Caco-2 (cell line): Measurements from ENCODE around the gene TRIM26. TPM values are rescaled to one million over a fixed set of nuclear protein-coding genes. Genes with fewer than 3 reads are reported as not detected.

Experiments used
- BruUV-seq: library from RNA; stranded (reverse); fragments of 400-500 nt; replicated peaks from 2 replicates; lab custom pipeline; 2021; lab: Mats Ljungman, UMichigan
- CTCF ChIA-PET: fragments of 300-600 bp; sonication (Branson Sonifier 250); formaldehyde crosslinking; loops from one replicate; lab custom pipeline; 2022; ENCODE audit warnings: antibody characterized with exemption; lab: Charles Lee
- POLR2A ChIA-PET: fragments of 300-600 bp; sonication (Branson Sonifier 250); formaldehyde crosslinking; loops from one replicate; lab custom pipeline; 2022; ENCODE audit warnings: antibody characterized with exemption; lab: Charles Lee
- DNase-seq, 2 experiments: peaks; one replicate each; pipeline versions ENCODE4 v3.0.0 to v3.0.0-alpha.2; 2020 to 2022
- H3K27me3 ChIP-seq: replicated peaks from 2 replicates; pipeline ENCODE4 v1.6.0; 2011; ENCODE audit warnings: low read length; ENCODE audit not compliant: control insufficient read depth, insufficient read depth
- H3K36me3 ChIP-seq: 2 replicates; pipeline ENCODE4 v1.5.1; 2011; ENCODE audit warnings: low read length; ENCODE audit not compliant: control insufficient read depth, insufficient read depth
- H3K4me1 ChIP-seq: fragments of 250-450 bp; sonication (Bioruptor Pico); 2 replicates; pipeline ENCODE4 v1.5.1; 2020; ENCODE audit warnings: mild to moderate bottlenecking
- H3K4me3 ChIP-seq: 2 replicates; pipeline ENCODE4 v1.5.1; 2011; ENCODE audit warnings: low read depth, mild to moderate bottlenecking, control low read depth, low read length
- H3K9me3 ChIP-seq: fragments of 250-450 bp; sonication (Bioruptor Pico); 2 replicates; pipeline ENCODE4 v1.5.1; 2020; ENCODE audit warnings: mild to moderate bottlenecking, moderate library complexity
- H3K27ac Mint-ChIP-seq: one replicate; pipeline ENCODE4 v1.8.0; 2022; ENCODE audit warnings: mixed read lengths; ENCODE audit not compliant: unreplicated experiment
- H3K27me3 Mint-ChIP-seq: one replicate; pipeline ENCODE4 v1.8.0; 2022; ENCODE audit warnings: mixed read lengths; ENCODE audit not compliant: insufficient read depth, unreplicated experiment
- H3K36me3 Mint-ChIP-seq: one replicate; pipeline ENCODE4 v1.8.0; 2022; ENCODE audit warnings: mild to moderate bottlenecking, mixed read lengths; ENCODE audit not compliant: insufficient read depth, unreplicated experiment
- H3K4me1 Mint-ChIP-seq: one replicate; pipeline ENCODE4 v1.8.0; 2022; ENCODE audit warnings: low read depth, mixed read lengths; ENCODE audit not compliant: unreplicated experiment
- H3K4me3 Mint-ChIP-seq: one replicate; pipeline ENCODE4 v1.8.0; 2022; ENCODE audit warnings: mild to moderate bottlenecking, moderate library complexity, mixed read lengths; ENCODE audit not compliant: unreplicated experiment
- H3K9me3 Mint-ChIP-seq: one replicate; pipeline ENCODE4 v1.8.0; 2022; ENCODE audit warnings: mixed read lengths; ENCODE audit not compliant: unreplicated experiment
- intact Hi-C: fragments of 100-400 bp; cut with micrococcal nuclease; formaldehyde crosslinking; loops from one replicate; pipeline ENCODE4 v1.10.0; 2022; ENCODE audit not compliant: unreplicated experiment
- total RNA-seq: library from RNA; stranded (reverse); gene quantifications from 2 replicates; pipeline ENCODE4 v1.2.3, GENCODE V29; 2022
- TF ChIP-seq, protein P1 (sequence below), 2 experiments: fragments of 200-600 bp in 1 of 2; IDR thresholded peaks; 1 replicate in 1 of 2; 2 replicates in 1 of 2; pipeline versions ENCODE4 v1.5.1 to v1.8.0; 2011 to 2022; ENCODE audit warnings: antibody characterized with exemption in 1 of 2, control low read depth in 1 of 2, inconsistent platforms in 1 of 2, low read depth in 1 of 2, low read length in 1 of 2, mild to moderate bottlenecking in 1 of 2, moderate library complexity in 1 of 2; ENCODE audit not compliant: insufficient read depth in 1 of 2, severe bottlenecking in 1 of 2, unreplicated experiment in 1 of 2

Gene TRIM26
- total RNA-seq, 1 experiment from 2014 or later: 49.0 TPM

DNA sequence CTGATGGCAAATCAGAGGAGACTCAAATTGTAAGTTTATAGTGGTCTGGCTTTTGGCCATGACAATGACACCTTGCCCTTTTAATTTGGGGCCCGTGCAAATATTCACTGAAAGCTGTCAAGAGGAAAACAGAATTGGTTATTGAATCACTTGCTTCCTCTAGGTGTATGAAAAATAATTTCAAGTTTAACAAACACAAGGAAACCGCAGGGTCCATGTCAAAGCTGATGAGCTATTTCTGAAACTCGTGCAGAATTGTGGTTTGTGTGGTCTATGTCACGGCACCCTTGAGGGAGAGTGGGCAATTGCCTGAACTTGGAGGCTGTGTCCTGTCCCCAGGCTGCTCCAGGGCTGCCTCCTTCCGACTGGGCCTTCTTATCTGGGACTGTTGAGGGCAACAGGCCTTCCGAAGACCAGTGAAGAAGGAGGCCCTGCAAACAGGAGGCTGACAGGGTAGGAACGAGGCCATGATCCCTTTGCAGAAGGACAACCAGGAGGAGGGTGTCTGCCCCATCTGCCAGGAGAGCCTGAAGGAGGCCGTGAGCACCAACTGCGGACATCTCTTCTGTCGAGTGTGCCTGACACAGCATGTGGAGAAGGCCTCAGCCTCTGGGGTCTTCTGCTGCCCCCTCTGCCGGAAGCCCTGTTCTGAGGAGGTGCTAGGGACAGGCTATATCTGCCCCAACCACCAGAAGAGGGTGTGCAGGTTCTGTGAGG, 76.5 kb downstream of the TRIM26 start:
- Histone ChIP-seq H3K4me3 (no peak overlapping the region), H3K36me3 (no peaks in the 10 kb centered on the region), H3K27me3 (no peaks in the 10 kb centered on the region), H3K9me3 (no peaks in the 10 kb centered on the region), H3K4me1 (no peaks in the 10 kb centered on the region)
- POLR2A ChIA-PET: interaction anchor here (0.6 kb wide), 1 partner anchor 250 kb away, joined by 8 read pairs; no protein-coding TSS in a partner anchor
- no peak overlapping the region for H3K27ac Mint-ChIP-seq
- no peaks in the 10 kb centered on the region for H3K9me3 Mint-ChIP-seq
- no peak for DNase-seq
- TF ChIP-seq, protein P1, sequence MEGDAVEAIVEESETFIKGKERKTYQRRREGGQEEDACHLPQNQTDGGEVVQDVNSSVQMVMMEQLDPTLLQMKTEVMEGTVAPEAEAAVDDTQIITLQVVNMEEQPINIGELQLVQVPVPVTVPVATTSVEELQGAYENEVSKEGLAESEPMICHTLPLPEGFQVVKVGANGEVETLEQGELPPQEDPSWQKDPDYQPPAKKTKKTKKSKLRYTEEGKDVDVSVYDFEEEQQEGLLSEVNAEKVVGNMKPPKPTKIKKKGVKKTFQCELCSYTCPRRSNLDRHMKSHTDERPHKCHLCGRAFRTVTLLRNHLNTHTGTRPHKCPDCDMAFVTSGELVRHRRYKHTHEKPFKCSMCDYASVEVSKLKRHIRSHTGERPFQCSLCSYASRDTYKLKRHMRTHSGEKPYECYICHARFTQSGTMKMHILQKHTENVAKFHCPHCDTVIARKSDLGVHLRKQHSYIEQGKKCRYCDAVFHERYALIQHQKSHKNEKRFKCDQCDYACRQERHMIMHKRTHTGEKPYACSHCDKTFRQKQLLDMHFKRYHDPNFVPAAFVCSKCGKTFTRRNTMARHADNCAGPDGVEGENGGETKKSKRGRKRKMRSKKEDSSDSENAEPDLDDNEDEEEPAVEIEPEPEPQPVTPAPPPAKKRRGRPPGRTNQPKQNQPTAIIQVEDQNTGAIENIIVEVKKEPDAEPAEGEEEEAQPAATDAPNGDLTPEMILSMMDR (IDR thresholded peaks at IDR 0.05; ENCODE audit: insufficient read depth in 1 of 2, low read depth in 1 of 2, low read length in 1 of 2, severe bottlenecking in 1 of 2, unreplicated experiment in 1 of 2): no peak
- no peaks in the 10 kb centered on the region for H3K27me3 Mint-ChIP-seq
- H3K4me3 Mint-ChIP-seq: no peak overlapping the region
- no peaks in the 10 kb centered on the region for H3K36me3 Mint-ChIP-seq
- CTCF ChIA-PET: interaction anchor here (8.2 kb wide), 1 partner anchor 33 kb away, joined by 236 read pairs; no protein-coding TSS in a partner anchor
- no TSS peak for BruUV-seq
- no peaks in the 10 kb centered on the region for H3K4me1 Mint-ChIP-seq
- intact Hi-C loops: no loop called here

DNA sequence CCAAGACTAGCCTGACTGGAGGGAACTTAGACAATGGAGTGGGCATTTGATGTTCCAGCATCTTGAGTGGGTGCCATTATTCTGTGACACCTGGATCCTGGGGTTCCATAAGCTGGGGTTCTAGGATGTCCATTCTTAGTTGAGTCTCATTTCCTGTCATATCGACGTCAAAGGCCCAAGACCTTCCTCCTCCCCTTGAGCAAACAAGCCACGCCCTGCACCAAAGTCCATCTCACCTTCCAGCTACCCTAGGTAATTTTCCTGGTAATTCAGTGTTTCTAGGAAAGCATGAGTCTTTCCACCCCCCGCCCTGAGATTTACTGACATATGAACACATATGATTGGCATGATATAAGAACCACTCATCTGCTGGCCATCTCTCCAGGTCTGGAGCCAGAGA, 77.4 kb downstream of the TRIM26 start, which contains the start of gene TRIM40:
TSS of gene TRIM40 (plus strand) at position 384 of the 400 bp plus-strand sequence. CDS start 897 bp downstream, outside the sequence.
- no peaks in the 10 kb centered on the region for H3K27me3 Mint-ChIP-seq
- no TSS peak for BruUV-seq
- no peaks in the 10 kb centered on the region for H3K36me3 Mint-ChIP-seq
- H3K9me3 Mint-ChIP-seq: no peaks in the 10 kb centered on the region
- Histone ChIP-seq H3K27me3 (no peaks in the 10 kb centered on the region), H3K36me3 (no peaks in the 10 kb centered on the region), H3K4me1 (peaks cover 2% of the 10 kb centered on the region), H3K4me3 (no peak within 1 kb of the TSS), H3K9me3 (no peaks in the 10 kb centered on the region)
- TF ChIP-seq, protein P1 (IDR thresholded peaks at IDR 0.05; ENCODE audit: insufficient read depth in 1 of 2, low read depth in 1 of 2, low read length in 1 of 2, severe bottlenecking in 1 of 2, unreplicated experiment in 1 of 2): no peak
- DNase-seq: no peak
- POLR2A ChIA-PET: no interaction called here
- peaks cover 4% of the 10 kb centered on the region for H3K4me1 Mint-ChIP-seq
- H3K27ac Mint-ChIP-seq: no peak within 1 kb of the TSS
- intact Hi-C loops: no loop called here
- no peak within 1 kb of the TSS for H3K4me3 Mint-ChIP-seq
- CTCF ChIA-PET: interaction anchor here (8.2 kb wide), 1 partner anchor 32 kb away, joined by 236 read pairs; no protein-coding TSS in a partner anchor

DNA sequence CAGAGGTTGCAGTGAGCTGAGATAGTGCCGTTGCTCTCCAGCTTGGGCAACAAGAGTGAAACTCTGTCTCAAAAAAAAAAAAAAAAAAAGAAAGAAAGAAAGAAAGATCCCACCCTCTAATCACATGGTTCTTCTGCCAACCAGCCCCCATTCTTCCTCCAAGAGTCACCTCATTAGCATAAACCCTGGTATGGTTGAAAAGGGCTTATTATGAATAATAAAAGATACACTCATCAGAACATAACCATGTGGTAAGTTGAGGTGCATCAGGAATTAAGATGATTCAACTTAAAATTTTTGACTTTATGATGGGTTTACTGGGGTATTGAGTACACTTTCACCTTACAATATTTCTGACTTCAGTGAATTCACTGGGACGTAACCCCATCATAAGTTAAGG, 78.1 kb downstream of the TRIM26 start:
- CTCF ChIA-PET: interaction anchor here (8.2 kb wide), 1 partner anchor 32 kb away, joined by 236 read pairs; no protein-coding TSS in a partner anchor
- POLR2A ChIA-PET: no interaction called here
- TF ChIP-seq, protein P1 (IDR thresholded peaks at IDR 0.05; ENCODE audit: insufficient read depth in 1 of 2, low read depth in 1 of 2, low read length in 1 of 2, severe bottlenecking in 1 of 2, unreplicated experiment in 1 of 2): no peak
- Mint-ChIP-seq H3K27me3 (no peaks in the 10 kb centered on the region), H3K27ac (no peak overlapping the region), H3K4me1 (peaks cover 10% of the 10 kb centered on the region), H3K36me3 (no peaks in the 10 kb centered on the region), H3K4me3 (no peak overlapping the region), H3K9me3 (no peaks in the 10 kb centered on the region)
- BruUV-seq: no TSS peak
- intact Hi-C loops: no loop called here
- no peaks in the 10 kb centered on the region for H3K9me3 ChIP-seq
- no peaks in the 10 kb centered on the region for H3K27me3 ChIP-seq
- H3K36me3 ChIP-seq: no peaks in the 10 kb centered on the region
- peaks cover 8% of the 10 kb centered on the region for H3K4me1 ChIP-seq
- DNase-seq: no peak
- no peak overlapping the region for H3K4me3 ChIP-seq

Other genes with a start within 250 kb of the TRIM26 start
- 26.1 and 27.6 TPM in 2 replicates for gene POLR1H, start 152.1 kb downstream of the TRIM26 start, total RNA-seq
- gene PPP1R11, start 146.2 kb downstream of the TRIM26 start, total RNA-seq: 35.5 and 35.6 TPM in 2 replicates
- gene RNF39, start 137.6 kb downstream of the TRIM26 start, total RNA-seq: 0.23 and 0.37 TPM in 2 replicates
- gene TRIM31, start 100.3 kb downstream of the TRIM26 start, total RNA-seq: 0.70 and 0.74 TPM in 2 replicates
- not detected in 2 replicates for gene TRIM40, start 77.3 kb downstream of the TRIM26 start, total RNA-seq
- 0.95 and 1.4 TPM in 2 replicates for gene TRIM10, start 52.2 kb downstream of the TRIM26 start, total RNA-seq
- 5.2 and 6.9 TPM in 2 replicates for gene TRIM15, start 49.9 kb downstream of the TRIM26 start, total RNA-seq
- 12.7 and 14.5 TPM in 2 replicates for gene TRIM39, start 113.5 kb upstream of the TRIM26 start, total RNA-seq
- gene RPP21, start 131.8 kb upstream of the TRIM26 start, total RNA-seq: 44.2 and 47.5 TPM in 2 replicates